ENCODE measurements around the gene AKR1C3. TPM values are rescaled to one million over a fixed set of nuclear protein-coding genes. Genes with fewer than 3 reads are reported as not detected.

Gene AKR1C3
- total and polyA plus RNA-seq, 2 experiments from 2014 or later: 6.9 to 9.1 TPM

GRCh38 chr10:5068274-5068984 lies 25.8 kb upstream of the AKR1C3 start:
- peaks cover 22% of the 10 kb centered on the region for H3K9me3 Mint-ChIP-seq

More at GRCh38 chr10:5068274-5068984, 25.8 kb upstream of the AKR1C3 start:
- Histone ChIP-seq H3K36me3 (ENCODE audit: insufficient read depth) (no peaks in the 10 kb centered on the region; the same call in 1 of the 2 replicates), H3K4me1 (ENCODE audit: insufficient read depth) (peaks cover 14% of the 10 kb centered on the region; the same call in 1 of the 2 replicates), H3K4me2 (no peak overlapping the region), H2AFZ (no peak overlapping the region), H3K4me3 (no peak overlapping the region), H4K20me1 (replicated peaks; ENCODE audit: insufficient read depth) (no peaks in the 10 kb centered on the region), H3K9me2 (ENCODE audit: insufficient read depth) (peaks cover 5% of the 10 kb centered on the region; the same call in 1 of the 2 replicates), H3K27ac (ENCODE audit: low read depth) (no peak overlapping the region), H3F3A (replicated peaks; ENCODE audit: low read depth) (no peaks in the 10 kb centered on the region), H3K79me2 (replicated peaks; ENCODE audit: insufficient read depth) (no peaks in the 10 kb centered on the region), H3K27me3 (ENCODE audit: insufficient read depth) (no peaks in the 10 kb centered on the region)
- peaks cover 18% of the 10 kb centered on the region for H3K36me3 Mint-ChIP-seq (ENCODE audit: low read depth)
- H3K4me3 Mint-ChIP-seq: no peak overlapping the region
- ATAC-seq: no peak
- no peak overlapping the region for H3K27ac Mint-ChIP-seq
- no peak for DNase-seq (ENCODE audit: low spot score)
- H3K4me1 Mint-ChIP-seq: peaks cover 20% of the 10 kb centered on the region
- no peak for TF ChIP-seq ETS1 (IDR thresholded peaks at IDR 0.05)
- TF ChIP-seq POLR2AphosphoS5 (IDR thresholded peaks at IDR 0.05; ENCODE audit: low read depth): no peak
- TF ChIP-seq REST (IDR thresholded peaks at IDR 0.05; ENCODE audit: unreplicated experiment): no peak
- TF ChIP-seq ZNF114 (CRISPR knock-in tag; IDR thresholded peaks at IDR 0.05): no peak
- no peak for TF ChIP-seq EZH2 (IDR thresholded peaks at IDR 0.05; ENCODE audit: low read depth, unreplicated experiment)
- no peak for TF ChIP-seq ZNF331 (CRISPR knock-in tag; IDR thresholded peaks at IDR 0.05; ENCODE audit: low read depth)
- TF ChIP-seq CREB1 (CRISPR knock-in tag; IDR thresholded peaks at IDR 0.05; ENCODE audit: low read depth): no peak
- TF ChIP-seq STAT1 (IDR thresholded peaks at IDR 0.05; ENCODE audit: unreplicated experiment): no peak
- no peak for TF ChIP-seq CTCF (conservative IDR thresholded peaks at IDR 0.05; ENCODE audit: low read depth in 2 of 2)
- TF ChIP-seq JUNB (IDR thresholded peaks at IDR 0.05; ENCODE audit: unreplicated experiment): no peak
- no peak for TF ChIP-seq EZH2phosphoT487 (IDR thresholded peaks at IDR 0.05; ENCODE audit: unreplicated experiment)
- no peak for TF ChIP-seq NANOG (IDR thresholded peaks at IDR 0.05; ENCODE audit: borderline replicate concordance)
- no peak for TF ChIP-seq ZNF462 (CRISPR knock-in tag; IDR thresholded peaks at IDR 0.05)
- peaks cover 2% of the 10 kb centered on the region for H3K27me3 Mint-ChIP-seq (ENCODE audit: insufficient read depth, low read depth, poor library complexity)

All from GM23338 (cell line).